H1 (cell line): ENCODE measurements around the gene ACTL8. TPM values are rescaled to one million over a fixed set of nuclear protein-coding genes. Genes with fewer than 3 reads are reported as not detected.

Experiments
- BCL11A ChIP-seq, 2 experiments: IDR thresholded peaks; one replicate each; pipeline ENCODE4 v1.6.1; 2011; ENCODE audit warnings: low read depth in 2 of 2, low read length in 2 of 2, mild to moderate bottlenecking in 2 of 2
- CBX5 ChIP-seq: fragments of 300-800, 300-1000 bp; sonication (generic); IDR thresholded peaks from 2 replicates; pipeline ENCODE4 v1.7.1; 2016; ENCODE audit warnings: antibody characterized with exemption, low read length, low read depth
- FOSL1 ChIP-seq: IDR thresholded peaks from 2 replicates; pipeline ENCODE4 v1.6.1; 2011; ENCODE audit warnings: mild to moderate bottlenecking, low read depth, low read length, moderate library complexity; ENCODE audit not compliant: insufficient read depth
- PHF8 ChIP-seq: fragments of 200-600 bp; sonication (generic); conservative IDR thresholded peaks from 2 replicates; pipeline ENCODE4 v1.7.1; 2012; ENCODE audit warnings: low read depth, mild to moderate bottlenecking, inconsistent platforms, low read length, moderate library complexity
- RXRA ChIP-seq: IDR thresholded peaks from 2 replicates; pipeline ENCODE4 v1.6.1; 2011; ENCODE audit warnings: low read depth, mild to moderate bottlenecking, low read length, moderate library complexity; ENCODE audit not compliant: insufficient read depth
- SIRT6 ChIP-seq: IDR thresholded peaks from one replicate; pipeline ENCODE4 v1.7.1; 2012; ENCODE audit warnings: low read length, inconsistent platforms
- polyA plus RNA-seq, 7 experiments: library from polyadenylated mRNA; depleted of rRNA in 3 of 7; stranded (reverse) in 5 of 7; unstranded in 2 of 7; fragments of >200 nt in 5 of 7; fragments of 200-250 nt in 2 of 7; gene quantifications; 1 replicate in 5 of 7; 2 replicates in 1 of 7; 4 replicates in 1 of 7; pipeline versions ENCODE4 v1.2.1 to v1.2.3, GENCODE V29; 2011 to 2013; ENCODE audit warnings: missing spikeins in 2 of 7, mixed read lengths in 2 of 7
- total RNA-seq: library from RNA; stranded (reverse); fragmentation: NEBNext Ultra II Directional; extraction: Animal tissue kit (Norgen Biotek cat#: 25700); gene quantifications from 2 replicates; pipeline ENCODE4 v1.2.1, GENCODE V29; 2021
- TF ChIP-seq, protein P1 (sequence below), 3 experiments: IDR thresholded peaks; 1 replicate in 2 of 3; 2 replicates in 1 of 3; pipeline versions ENCODE4 v1.5.1 to v1.6.1; 2011; ENCODE audit warnings: low read length in 3 of 3, mild to moderate bottlenecking in 3 of 3, inconsistent platforms in 2 of 3, low read depth in 1 of 3, moderate library complexity in 1 of 3; ENCODE audit not compliant: insufficient read depth in 1 of 3; ENCODE audit errors: control extremely low read depth in 1 of 3

ACTL8 gene
- total and polyA plus RNA-seq, 2 of the 8 experiments (the other 6 are each of a cell fraction or from before 2014, with no cell fraction given) = 0.33 to 0.47 TPM

DNA sequence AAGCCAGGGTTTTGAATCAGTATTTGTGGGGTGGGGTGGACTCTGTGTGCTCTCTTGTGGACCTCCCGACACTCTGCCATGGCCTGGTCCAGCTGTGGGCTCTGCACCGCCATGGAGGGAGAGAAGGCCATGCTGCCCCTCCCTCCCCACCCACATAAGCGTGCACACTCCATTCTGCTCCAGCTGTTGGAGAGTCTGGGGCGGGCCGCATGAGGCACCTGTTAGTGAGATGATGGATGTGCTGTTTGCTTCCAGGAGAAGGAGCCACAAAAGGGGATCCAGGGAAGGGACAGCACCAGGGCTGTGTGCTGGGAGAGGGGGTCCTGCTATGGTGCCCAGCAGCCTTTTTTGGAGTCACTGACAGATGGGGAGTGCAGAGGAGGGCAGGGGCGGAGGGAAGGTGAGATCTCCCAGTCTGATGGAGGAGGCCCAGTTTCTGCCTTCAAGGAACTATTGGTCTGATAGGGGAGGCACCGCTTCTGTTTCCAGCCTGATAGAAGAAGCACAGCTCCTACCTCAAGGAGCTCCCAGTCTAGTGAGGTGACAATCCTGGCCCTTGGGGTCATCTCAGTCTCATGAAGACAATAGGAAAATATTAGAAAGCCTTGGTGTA is 101.5 kb downstream of the ACTL8 start (continued):
- TF ChIP-seq, protein P1, sequence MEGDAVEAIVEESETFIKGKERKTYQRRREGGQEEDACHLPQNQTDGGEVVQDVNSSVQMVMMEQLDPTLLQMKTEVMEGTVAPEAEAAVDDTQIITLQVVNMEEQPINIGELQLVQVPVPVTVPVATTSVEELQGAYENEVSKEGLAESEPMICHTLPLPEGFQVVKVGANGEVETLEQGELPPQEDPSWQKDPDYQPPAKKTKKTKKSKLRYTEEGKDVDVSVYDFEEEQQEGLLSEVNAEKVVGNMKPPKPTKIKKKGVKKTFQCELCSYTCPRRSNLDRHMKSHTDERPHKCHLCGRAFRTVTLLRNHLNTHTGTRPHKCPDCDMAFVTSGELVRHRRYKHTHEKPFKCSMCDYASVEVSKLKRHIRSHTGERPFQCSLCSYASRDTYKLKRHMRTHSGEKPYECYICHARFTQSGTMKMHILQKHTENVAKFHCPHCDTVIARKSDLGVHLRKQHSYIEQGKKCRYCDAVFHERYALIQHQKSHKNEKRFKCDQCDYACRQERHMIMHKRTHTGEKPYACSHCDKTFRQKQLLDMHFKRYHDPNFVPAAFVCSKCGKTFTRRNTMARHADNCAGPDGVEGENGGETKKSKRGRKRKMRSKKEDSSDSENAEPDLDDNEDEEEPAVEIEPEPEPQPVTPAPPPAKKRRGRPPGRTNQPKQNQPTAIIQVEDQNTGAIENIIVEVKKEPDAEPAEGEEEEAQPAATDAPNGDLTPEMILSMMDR (IDR thresholded peaks at IDR 0.05; ENCODE audit: control extremely low read depth in 1 of 3, insufficient read depth in 1 of 3, low read depth in 1 of 3, low read length in 3 of 3) = no peak
- no peak for TF ChIP-seq RXRA
- TF ChIP-seq CBX5 = no peak
- TF ChIP-seq FOSL1 = no peak
- TF ChIP-seq BCL11A (IDR thresholded peaks at IDR 0.05; ENCODE audit: low read depth in 2 of 2, low read length in 2 of 2) = no peak
- TF ChIP-seq PHF8 = no peak
- no peak for TF ChIP-seq SIRT6
